ENCODE results near the gene BGLAP. TPM values are rescaled to one million over a fixed set of nuclear protein-coding genes. Genes with fewer than 3 reads are reported as not detected.
"Not testable (repeated sequence)": the region's sequence is repeated elsewhere in the genome, so short reads cannot be mapped to it uniquely, and the experiment has no call there.

BGLAP gene
- total RNA-seq, 3 donors from 2014 or later (not counting 1 experiment from before 2014, with no cell fraction given): 0.45 to 1.6 (median 1.1) TPM

DNA sequence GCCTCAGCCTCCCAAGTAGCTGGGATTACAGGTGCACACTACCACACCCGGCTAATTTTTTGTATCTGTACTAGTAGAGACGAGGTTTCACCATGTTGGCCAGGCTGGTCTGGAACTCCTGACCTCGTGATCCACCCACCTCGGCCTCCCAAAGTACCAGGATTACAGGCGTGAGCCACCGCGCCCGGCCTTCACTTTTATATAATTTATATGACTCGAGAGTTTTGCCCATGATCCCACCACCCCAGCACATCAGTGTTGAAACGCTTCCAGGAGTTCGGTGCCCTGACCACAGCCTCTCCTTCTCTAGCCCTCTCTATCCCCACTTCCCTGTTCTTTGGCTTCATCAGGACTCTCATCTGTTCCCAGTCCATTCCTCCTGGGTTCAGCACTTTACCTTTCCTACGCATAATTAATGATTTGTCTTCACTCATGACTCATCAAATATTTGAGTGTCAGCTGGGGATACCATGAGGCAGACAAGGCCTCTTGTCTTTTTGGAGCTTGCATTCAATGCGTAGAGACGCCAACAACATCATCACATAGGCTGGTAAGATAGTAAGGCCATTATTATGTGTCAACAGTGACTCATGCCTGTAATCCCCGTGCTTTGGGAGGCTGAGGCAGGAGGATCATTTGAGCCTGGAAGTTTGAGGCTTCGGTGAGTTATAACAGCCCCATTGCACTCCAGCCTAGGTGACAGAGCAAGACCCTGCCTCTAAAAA, 27.8 kb upstream of the BGLAP start:
- Histone ChIP-seq H3K4me3 (ENCODE audit: low read length) (no peak overlapping the region), H3K27ac (ENCODE audit: low read length) (peak overlapping the region; percentile 85), H3K27me3 (ENCODE audit: control insufficient read depth, insufficient read depth, low read length) (no peaks in the 10 kb centered on the region), H3K9me3 (ENCODE audit: control insufficient read depth, insufficient read depth, low read length) (no peaks in the 10 kb centered on the region), H3K36me3 (ENCODE audit: control insufficient read depth, insufficient read depth, low read length) (peaks cover 16% of the 10 kb centered on the region), H3K4me1 (ENCODE audit: control insufficient read depth, insufficient read depth, low read length) (peaks cover 25% of the 10 kb centered on the region)
- Mint-ChIP-seq H3K27ac (peak overlapping the region; percentile 99), H3K36me3 (no peaks in the 10 kb centered on the region), H3K27me3 (ENCODE audit: low read depth in 2 of 2) (no peaks in the 10 kb centered on the region), H3K4me3 (peak overlapping the region; percentile 79), H3K9me3 (no peaks in the 10 kb centered on the region), H3K4me1 (peaks cover 28 to 33% of the 10 kb centered on the region in 2 donors)
- 82% methylated on average over 16 of the region's 16 CpGs for WGBS (ENCODE audit: insufficient coverage)
- no peak for DNase-seq
- no peak for ATAC-seq
- intact Hi-C loops (cut with micrococcal nuclease): no loop called here
- no peak for TF ChIP-seq CTCF (IDR thresholded peaks at IDR 0.05)

DNA sequence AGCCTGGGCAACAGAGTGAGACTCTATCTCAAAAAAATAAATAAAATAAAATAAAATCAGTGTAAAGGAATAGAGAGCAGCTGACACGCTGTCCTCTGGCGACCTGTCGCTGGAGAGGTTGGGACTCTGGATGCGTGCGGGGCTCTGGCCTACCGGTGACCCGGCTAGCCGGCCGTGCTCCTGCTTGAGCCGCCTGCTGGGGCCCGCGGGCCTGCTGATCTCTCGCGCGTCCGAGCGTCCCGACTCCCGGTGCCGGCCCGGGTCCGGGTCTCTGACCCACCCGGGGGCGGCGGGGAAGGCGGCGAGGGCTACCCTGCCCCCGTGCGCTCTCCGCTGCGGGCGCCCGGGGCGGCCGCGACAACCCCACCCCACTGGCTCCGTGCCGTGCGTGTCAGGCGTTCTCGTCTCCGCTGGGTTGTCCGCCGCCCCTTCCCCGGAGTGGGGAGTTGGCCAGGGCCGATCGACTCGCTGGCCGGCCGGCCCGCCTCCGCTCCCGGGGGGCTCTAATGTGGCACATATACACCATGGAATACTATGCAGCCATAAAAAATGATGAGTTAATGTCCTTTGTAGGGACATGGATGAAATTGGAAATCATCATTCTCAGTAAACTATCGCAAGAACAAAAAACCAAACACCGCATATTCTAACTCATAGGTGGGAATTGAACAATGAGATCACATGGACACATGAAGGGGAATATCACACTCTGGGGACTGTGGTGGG, 25.5 kb upstream of the BGLAP start:
- H3K9me3 ChIP-seq (ENCODE audit: control insufficient read depth, insufficient read depth, low read length); H3K27ac ChIP-seq (ENCODE audit: low read length); DNase-seq; ATAC-seq; H3K36me3 ChIP-seq (ENCODE audit: control insufficient read depth, insufficient read depth, low read length); H3K4me3 ChIP-seq (ENCODE audit: low read length); H3K36me3 Mint-ChIP-seq; H3K27ac Mint-ChIP-seq; H3K4me3 Mint-ChIP-seq; intact Hi-C loops (cut with micrococcal nuclease); H3K27me3 Mint-ChIP-seq (ENCODE audit: low read depth in 2 of 2); H3K27me3 ChIP-seq (ENCODE audit: control insufficient read depth, insufficient read depth, low read length); H3K9me3 Mint-ChIP-seq: not testable (repeated sequence)
- H3K4me1 Mint-ChIP-seq: peaks cover 28 to 42% of the 10 kb centered on the region in 2 donors
- H3K4me1 ChIP-seq (ENCODE audit: control insufficient read depth, insufficient read depth, low read length): peaks cover 25% of the 10 kb centered on the region
- WGBS (ENCODE audit: insufficient coverage): 98% methylated on average over 50 of the region's 55 CpGs

DNA sequence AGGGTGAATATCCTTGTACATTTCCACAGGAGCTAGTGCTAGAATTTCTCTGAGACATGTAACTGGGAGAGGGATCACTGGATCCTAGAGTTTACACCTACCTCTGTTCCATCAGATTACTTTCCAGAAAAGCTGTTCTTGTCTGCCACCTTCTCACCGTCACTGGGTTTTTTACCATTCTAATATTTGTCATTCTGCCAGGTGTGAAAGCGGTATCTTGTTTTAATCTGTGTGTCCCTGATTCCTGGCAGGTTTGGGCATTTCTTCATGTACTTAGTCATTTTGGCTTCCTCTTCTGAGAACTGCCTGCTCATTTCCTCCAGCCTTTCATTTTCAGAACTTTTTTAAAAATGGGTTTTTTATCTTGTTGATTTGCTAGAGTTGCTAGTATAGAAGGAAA, 24.1 kb upstream of the BGLAP start:
- H3K4me1 ChIP-seq (ENCODE audit: control insufficient read depth, insufficient read depth, low read length): peaks cover 18% of the 10 kb centered on the region
- ATAC-seq (no peak), DNase-seq (peak in 1 of 2 donors; percentile 61)
- peak overlapping the region; percentile 33 for H3K4me3 Mint-ChIP-seq
- peaks cover 11% of the 10 kb centered on the region for H3K36me3 Mint-ChIP-seq
- H3K9me3 ChIP-seq (ENCODE audit: control insufficient read depth, insufficient read depth, low read length): no peaks in the 10 kb centered on the region
- WGBS (ENCODE audit: insufficient coverage): 21% methylated on average over 2 of the region's 2 CpGs
- TF ChIP-seq CTCF (IDR thresholded peaks at IDR 0.05): no peak
- no peak overlapping the region for H3K4me3 ChIP-seq (ENCODE audit: low read length)
- no peaks in the 10 kb centered on the region for H3K27me3 ChIP-seq (ENCODE audit: control insufficient read depth, insufficient read depth, low read length)
- H3K27ac ChIP-seq (ENCODE audit: low read length): peak overlapping the region; percentile 0
- H3K27me3 Mint-ChIP-seq (ENCODE audit: low read depth in 2 of 2): no peaks in the 10 kb centered on the region
- H3K27ac Mint-ChIP-seq: peak overlapping the region; percentile 32 to 65
- H3K9me3 Mint-ChIP-seq: no peaks in the 10 kb centered on the region
- intact Hi-C loops (cut with micrococcal nuclease): no loop called here
- peaks cover 21 to 30% of the 10 kb centered on the region in 2 donors for H3K4me1 Mint-ChIP-seq
- peaks cover 18% of the 10 kb centered on the region for H3K36me3 ChIP-seq (ENCODE audit: control insufficient read depth, insufficient read depth, low read length)

- no peak overlapping the region for H3K4me3 Mint-ChIP-seq
- 97% methylated on average over 6 of the region's 9 CpGs for WGBS (ENCODE audit: insufficient coverage)
- H3K27me3 Mint-ChIP-seq (ENCODE audit: low read depth in 2 of 2): no peaks in the 10 kb centered on the region
- peaks cover 26% of the 10 kb centered on the region for H3K36me3 ChIP-seq (ENCODE audit: control insufficient read depth, insufficient read depth, low read length)
- ATAC-seq: no peak
- H3K27me3 ChIP-seq (ENCODE audit: control insufficient read depth, insufficient read depth, low read length): no peaks in the 10 kb centered on the region
- no peak overlapping the region for H3K27ac ChIP-seq (ENCODE audit: low read length)
- H3K27ac Mint-ChIP-seq: no peak overlapping the region
- no peak for TF ChIP-seq CTCF (IDR thresholded peaks at IDR 0.05)
- DNase-seq: no peak
- H3K4me1 Mint-ChIP-seq: peaks cover 8 to 24% of the 10 kb centered on the region in 2 donors
- H3K9me3 ChIP-seq (ENCODE audit: control insufficient read depth, insufficient read depth, low read length): no peaks in the 10 kb centered on the region
- intact Hi-C loops (cut with micrococcal nuclease): no loop called here
- H3K4me3 ChIP-seq (ENCODE audit: low read length): no peak overlapping the region
- H3K4me1 ChIP-seq (ENCODE audit: control insufficient read depth, insufficient read depth, low read length): peaks cover 5% of the 10 kb centered on the region
- H3K36me3 Mint-ChIP-seq: peaks cover 11% of the 10 kb centered on the region
- no peaks in the 10 kb centered on the region for H3K9me3 Mint-ChIP-seq
Observed at GRCh38 chr1:156220226-156220625, 21.8 kb upstream of the BGLAP start.
